ENCODE measurements around the gene SEZ6.

SEZ6 gene

GRCh38 chr17:29000973-29001372 is 4.9 kb downstream of the SEZ6 start:
- no peak for DNase-seq (ENCODE audit: low read depth)

DNA sequence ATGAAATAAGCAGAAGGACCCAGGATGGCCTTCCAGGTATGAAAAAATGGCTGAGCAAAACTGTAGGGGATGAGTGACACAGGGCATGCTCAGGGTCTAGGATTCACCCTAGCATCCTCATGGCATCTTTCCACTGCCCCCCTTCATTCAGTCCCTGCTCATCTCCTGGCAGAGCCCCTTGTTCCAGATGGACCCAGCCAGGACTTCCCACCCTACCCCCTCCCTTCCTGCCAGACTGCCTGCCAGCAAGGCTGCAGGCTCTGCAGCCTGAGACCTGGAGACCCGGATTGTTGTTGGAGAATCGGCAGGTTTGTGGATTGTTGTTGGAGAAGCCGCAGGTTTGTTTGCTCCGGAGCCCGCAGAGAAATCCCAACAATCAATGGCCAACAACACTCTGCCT is 6.6 kb downstream of the SEZ6 start:
- no peak for DNase-seq (ENCODE audit: low read depth)

GRCh38 chr17:28997806-28998205 is 8.0 kb downstream of the SEZ6 start:
- no peak for DNase-seq (ENCODE audit: low read depth)

- DNase-seq (ENCODE audit: low read depth): no peak
Observed at GRCh38 chr17:28996554-28997096, 9.2 kb downstream of the SEZ6 start.

DNA sequence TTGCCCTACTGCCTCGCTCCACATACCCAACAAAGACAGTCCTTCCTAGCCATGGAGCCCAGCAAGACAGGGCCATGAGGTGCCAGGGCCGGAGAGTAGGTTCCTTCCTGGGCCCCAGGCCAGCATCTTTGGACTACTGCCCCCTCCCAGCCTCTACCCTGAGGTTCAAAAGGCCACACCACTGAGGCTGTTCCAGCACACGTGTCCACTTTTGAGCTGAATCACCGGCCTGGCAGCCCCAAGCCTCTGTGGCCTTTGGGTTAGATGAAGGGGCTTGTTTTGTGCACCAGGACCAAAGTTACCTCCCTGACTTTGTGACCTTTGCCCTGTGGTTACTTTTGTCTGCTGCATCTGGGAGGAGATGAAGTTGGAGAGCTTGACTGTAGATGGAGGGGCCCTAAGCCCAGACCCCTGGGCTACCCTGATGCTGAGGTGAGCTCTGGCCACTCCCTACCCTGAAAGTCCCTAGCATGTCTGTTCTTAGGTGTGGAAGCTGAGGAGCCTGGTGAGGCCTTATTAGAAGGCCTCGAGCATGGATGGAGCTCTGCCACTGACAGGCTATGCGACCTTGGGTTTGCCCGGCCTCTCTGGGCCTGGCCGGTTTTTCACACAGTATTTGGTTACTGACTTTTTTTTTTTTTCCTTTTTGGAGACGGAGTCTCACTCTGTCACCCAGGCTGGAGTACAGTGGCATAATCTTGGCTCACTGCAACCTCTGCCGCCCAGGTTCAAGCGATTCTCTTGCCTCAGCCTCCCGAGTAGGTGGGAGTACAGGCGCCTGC is 12.0 kb downstream of the SEZ6 start:
- DNase-seq (ENCODE audit: low read depth): no peak

DNA sequence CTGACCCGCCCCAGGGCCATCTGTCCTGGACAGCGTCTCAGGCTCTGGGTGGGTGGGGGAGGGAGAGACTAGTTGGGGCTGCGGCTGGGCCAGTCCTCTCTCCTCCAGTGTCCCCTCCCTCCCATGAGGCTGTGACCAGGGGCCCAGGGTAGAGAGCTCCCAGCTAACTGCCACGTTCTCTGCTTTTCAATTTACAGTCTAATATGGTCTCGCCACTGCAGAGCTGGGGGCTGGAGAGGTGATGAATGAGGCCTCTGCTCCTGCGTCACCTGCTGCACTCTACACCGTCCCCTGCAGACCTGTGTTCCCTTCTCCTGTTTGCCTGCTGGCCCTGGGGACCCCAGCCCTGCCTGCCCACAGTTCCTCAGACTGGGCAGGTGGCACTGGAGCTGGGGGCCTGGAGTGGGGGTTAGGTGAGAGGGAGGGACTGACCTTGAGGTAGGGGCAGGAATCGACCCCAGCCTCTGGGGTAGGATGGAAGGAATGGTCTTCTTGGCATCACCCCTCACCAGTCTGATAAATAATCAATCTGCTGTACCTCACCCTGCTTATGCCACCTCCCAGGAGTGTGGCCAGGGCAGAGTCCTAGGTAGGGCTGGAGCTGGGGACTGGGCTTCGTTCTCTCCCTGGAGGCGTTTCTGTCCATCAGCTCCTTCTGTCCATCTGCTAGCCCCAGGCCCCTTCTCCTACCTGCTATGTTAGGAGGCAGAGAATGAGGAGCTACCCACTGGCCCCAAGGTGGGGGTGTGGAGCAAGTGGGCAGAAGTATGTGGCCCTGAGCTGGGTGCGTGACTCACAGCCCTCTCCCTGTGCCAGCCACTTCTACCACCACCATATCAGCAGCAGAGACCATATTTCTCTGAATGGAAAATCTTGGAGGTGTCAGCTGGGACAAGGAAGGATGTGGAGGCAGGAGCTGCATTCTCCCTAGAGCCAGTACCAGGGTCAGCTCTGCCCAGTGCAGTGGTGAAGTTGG is 12.9 kb downstream of the SEZ6 start:
- no peak for DNase-seq (ENCODE audit: low read depth)

GRCh38 chr17:28992185-28992584 is 13.6 kb downstream of the SEZ6 start:
- no peak for DNase-seq (ENCODE audit: low read depth)

DNA sequence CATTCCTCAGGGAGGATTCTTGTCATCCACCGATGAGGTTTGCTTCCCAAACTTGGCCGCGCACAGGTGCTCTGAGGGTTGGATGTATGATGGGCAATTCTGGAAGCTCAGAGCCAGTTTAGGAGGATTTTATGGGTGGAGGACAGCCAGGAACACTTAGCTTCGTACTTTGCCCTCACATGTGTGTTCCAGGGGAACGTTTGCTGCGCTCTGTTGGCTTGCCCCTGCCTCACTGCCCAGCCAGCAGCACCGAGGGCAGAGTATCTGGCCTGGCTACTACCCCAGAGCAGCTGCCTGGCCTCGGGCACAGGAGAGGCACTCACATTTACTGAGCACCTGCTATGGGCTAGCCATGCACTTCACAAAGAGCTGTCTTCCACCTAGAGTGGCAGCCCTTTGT is 14.1 kb downstream of the SEZ6 start:
- no peak for DNase-seq (ENCODE audit: low read depth)

GRCh38 chr17:28989028-28989427 is 16.8 kb downstream of the SEZ6 start:
- DNase-seq (ENCODE audit: low read depth): no peak

GRCh38 chr17:28988475-28988874 is 17.4 kb downstream of the SEZ6 start:
- DNase-seq (ENCODE audit: low read depth): no peak

DNA sequence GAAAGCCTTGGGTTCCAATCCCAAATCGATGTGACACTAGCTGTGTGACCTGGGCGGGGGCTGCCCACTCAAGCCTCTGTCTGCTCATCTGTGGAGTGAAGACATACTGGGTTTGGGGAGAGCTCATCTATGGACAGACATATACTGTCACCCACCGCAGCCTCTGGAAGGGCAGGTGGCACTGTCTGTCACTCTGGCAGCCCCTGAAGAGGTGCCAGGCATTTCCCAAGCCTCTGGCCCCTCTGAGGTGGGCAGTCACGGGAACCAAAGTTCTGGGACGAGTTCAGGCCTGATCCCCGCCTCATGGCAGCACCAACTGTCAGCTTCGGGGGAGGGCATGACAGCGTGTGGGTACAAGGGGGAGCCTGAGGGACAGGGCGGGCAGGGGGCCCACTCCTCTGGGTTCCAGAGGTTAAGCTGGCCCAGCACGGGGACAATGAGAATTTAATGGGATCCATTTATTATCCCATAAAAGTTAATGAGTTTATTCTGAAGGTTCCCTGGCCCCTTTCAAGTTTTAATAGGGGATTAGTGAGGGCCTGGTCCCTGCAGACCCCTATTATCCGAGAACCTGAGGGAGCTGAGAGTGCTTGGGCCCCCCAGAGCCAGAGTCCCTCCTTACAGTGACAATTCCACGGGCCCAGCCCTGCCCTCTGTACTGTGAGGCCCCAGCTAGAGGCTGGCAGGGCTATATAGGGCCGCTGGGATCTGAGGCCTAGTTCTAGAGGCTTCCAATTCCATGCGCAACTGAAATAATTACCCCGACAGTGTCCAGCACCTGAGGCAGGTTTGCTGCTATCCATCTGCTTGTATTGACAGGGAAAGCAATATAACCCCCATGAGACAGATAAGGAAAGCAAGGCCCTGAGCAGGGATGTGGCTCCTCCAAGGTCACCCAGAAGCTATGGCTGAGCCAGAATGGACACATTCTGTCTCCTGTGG is 18.8 kb downstream of the SEZ6 start:
- DNase-seq (ENCODE audit: low read depth): no peak

GRCh38 chr17:28985950-28986713 is 19.7 kb downstream of the SEZ6 start:
- DNase-seq (ENCODE audit: low read depth): no peak

- no peak for DNase-seq (ENCODE audit: low read depth)
Observed at GRCh38 chr17:28983286-28984230, 22.3 kb downstream of the SEZ6 start.

- peak; percentile 30 for DNase-seq (ENCODE audit: low read depth)
Observed at GRCh38 chr17:28982131-28982793, 23.6 kb downstream of the SEZ6 start.

GRCh38 chr17:28978356-28978964 is 27.4 kb downstream of the SEZ6 start:
- no peak for DNase-seq (ENCODE audit: low read depth)

DNA sequence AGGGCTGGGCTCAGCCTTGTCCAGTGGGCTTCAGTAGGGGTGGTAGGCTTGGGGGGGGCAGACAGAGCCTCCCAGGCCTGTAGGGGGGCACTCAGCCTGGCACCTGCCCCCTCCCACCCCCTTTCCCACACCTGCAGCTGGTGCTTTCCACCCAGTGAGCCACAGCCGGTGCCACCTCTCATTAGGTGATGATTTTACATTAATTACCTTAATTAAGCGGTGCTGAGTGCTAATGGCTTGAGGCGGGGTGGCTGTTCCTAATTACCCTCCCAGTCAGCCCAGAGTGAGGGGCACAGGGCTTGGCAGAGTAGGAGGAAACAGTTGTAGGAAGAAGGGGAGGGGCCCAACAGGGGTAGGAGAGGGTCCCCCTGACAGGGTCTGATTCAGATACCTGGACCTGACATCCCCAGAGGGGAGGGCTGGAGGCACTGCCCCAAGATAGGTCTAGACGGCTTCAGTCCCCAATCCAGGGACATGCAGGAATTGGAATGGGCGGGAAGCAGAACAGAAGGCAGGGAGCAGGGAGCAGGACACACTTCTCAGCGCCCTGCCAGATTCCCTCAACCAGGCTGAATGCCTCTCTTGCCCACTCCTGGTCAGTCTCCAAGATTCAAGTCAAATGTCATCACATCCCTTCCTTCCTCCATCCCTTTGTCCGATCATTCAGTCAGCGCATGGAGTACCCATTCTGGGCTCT is 28.0 kb downstream of the SEZ6 start:
- no peak for DNase-seq (ENCODE audit: low read depth)

- no peak for DNase-seq (ENCODE audit: low read depth)
Observed at GRCh38 chr17:28975646-28976045, 30.2 kb downstream of the SEZ6 start.

DNA sequence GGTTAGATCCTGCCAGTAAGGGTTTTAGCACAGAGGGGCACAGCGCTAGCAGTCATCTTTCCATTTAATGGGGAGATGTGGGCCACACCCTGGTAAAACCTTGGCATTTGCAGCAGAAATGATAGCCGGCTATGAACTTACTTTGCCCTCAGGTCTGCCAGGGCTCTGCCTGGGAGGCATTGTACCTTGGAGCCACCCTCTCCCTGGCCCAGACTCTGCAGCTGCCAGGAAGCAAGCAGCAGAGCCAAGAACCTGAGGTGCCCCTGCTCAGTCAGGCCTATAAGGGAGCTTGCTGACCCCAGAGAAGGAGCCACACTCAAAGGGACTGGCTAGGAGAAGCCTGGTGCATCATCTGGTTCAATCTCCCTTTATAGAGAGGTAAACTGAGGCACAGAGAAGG is 30.8 kb downstream of the SEZ6 start:
- no peak for DNase-seq (ENCODE audit: low read depth)

All from stimulated activated CD8-positive, alpha-beta memory T cell treated with anti-CD3 and anti-CD28 coated beads, Interleukin-15, amount 100 ng/mL, for 1 hour (primary cell).